Muscle of arm (tissue), 12 donors: Measurements from ENCODE around the gene PTPRCAP. TPM values are rescaled to one million over a fixed set of nuclear protein-coding genes. Genes with fewer than 3 reads are reported as not detected.
A peak's percentile ranks its signal among the peaks of the same experiment; 100 is the strongest.
"Not testable (repeated sequence)": the region's sequence is repeated elsewhere in the genome, so short reads cannot be mapped to it uniquely, and the experiment has no call there.

Source experiments
- DNase-seq: peaks from one replicate; pipeline ENCODE4 v3.0.0-alpha.2; 2013
- polyA plus RNA-seq, 12 donors: library from polyadenylated mRNA; unstranded; fragments of 120-200 nt; gene quantifications; one replicate each; pipeline ENCODE4 v1.2.1, GENCODE V29; 2013; ENCODE audit not compliant: insufficient read length in 12 of 12

PTPRCAP gene
- polyA plus RNA-seq, 12 donors: 0.50 to 7.2 (median 0.84) TPM; not detected in 2

DNA sequence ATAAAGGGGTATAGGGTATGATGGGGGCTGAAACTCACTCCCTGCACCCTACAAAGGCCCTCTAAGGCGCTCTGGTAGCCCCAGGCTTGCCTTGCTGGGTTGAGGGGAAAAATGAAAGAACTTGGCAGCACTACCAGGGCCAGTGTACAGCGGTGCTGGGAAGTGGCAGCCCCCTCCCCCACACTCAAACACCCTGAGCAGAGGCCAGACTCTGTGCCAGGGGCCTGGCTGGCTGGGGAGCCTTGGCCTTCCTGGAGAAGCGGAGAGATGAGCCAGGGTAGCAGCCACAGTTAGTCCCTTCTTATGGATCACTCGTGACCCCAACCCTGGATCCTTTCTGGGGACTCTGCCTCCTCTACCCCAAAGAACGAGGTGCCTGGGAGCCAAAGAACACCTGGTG lies 28.9 kb upstream of the PTPRCAP start:
- no peak for DNase-seq

DNA sequence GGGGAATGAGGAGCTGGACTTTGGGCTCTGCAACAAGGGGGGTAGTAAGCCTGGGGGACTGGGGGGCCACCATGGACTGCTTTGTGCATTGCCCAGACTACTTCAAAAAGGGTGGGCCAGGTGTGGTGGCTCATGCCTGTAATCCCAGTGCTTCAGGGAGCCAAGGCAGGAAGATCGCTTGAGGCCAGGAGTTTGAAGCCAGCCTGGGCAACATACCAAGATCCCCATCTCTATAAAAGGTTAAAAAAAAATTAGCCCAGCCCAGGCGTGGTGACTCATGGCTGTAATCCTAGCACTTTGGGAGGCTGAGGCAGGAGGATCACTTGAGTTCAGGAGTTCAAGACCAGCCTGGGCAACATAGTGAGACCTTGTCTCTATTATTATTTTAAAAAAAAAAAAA lies 28.0 kb upstream of the PTPRCAP start:
- not testable (repeated sequence) for DNase-seq

GRCh38 chr11:67465189-67465510 lies 27.7 kb upstream of the PTPRCAP start:
- no peak for DNase-seq

DNA sequence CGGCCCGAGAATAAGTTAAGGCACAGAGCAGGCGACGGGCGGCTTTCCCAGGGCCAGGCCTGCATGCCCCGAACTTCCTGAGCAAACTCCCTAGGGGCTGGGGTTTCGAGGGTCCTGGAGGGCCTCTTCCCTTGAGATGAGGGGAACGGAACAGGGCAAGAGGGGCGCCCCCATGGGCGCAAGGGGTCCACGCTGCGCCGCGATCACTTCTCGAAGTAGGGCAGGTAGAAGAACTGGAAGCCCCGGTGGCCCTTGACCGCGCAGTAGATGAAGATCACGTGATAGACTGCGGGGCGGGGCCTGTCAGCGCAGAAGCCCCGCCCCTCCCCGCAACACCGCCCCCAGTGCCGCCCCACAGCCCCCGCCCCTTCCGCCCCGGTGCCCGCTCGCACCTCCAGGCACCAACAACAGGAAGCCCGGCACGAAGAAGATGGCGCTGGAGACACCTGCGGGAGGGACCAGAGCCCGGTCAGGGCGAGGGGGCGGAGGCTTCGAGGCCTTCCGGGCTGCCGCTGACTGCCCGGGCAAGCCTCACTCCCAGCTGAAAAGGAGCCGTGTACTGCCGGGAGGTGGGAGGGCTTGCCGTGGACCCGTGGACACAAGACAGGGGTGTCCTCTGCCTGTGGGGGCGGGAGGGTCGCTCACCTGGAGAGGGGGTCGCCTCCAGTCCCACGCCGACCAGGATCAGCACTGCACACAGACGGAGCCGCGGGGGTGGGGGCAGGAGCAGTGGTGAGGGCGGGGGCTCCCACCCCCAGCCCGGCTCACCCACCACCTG lies 27.1 kb upstream of the PTPRCAP start:
- DNase-seq: peak; percentile 60

- DNase-seq: no peak
Measured at GRCh38 chr11:67463680-67464410, 26.4 kb upstream of the PTPRCAP start.

GRCh38 chr11:67463186-67463585 lies 25.7 kb upstream of the PTPRCAP start:
- no peak for DNase-seq

GRCh38 chr11:67458266-67458665 lies 20.8 kb upstream of the PTPRCAP start:
- no peak for DNase-seq

DNA sequence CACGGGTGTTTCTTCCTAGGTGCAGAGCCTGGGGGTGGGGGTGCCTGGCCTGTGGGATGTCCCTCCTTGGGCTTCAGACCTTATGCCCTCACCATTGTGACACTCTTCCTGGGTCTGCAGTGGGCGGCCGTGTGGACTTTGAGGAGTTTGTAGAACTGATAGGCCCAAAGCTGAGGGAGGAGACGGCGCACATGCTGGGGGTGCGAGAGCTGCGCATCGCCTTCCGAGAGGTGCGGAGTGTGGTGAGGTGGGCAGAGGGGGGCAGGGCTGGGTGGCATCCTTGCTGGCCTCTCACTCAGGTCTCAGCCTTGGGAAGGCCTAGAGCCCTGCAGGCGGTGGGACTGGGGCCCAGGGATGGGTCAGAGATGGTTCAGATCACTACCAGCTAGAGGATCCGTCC lies 20.0 kb upstream of the PTPRCAP start:
- no peak for DNase-seq

GRCh38 chr11:67456068-67456705 lies 18.7 kb upstream of the PTPRCAP start:
- DNase-seq: no peak

DNA sequence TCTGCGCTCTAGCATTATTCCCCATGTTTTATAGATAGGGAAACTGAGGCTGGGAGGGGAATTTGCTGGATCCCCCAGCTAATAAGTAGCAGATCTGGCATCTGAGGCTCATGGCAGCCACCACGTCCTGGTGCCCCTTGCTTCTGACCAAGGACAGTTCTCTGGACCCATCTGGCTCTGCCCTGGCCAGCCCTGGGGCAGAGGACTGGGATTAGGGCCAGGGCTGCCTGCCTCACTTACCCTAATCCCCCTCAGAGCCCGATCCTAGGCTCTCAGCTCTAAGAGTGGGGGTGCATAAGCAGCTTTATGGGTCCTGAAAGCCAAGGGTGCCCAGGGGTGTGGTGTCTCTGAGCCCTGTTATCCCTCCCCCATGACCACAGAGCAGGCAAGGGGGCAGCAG lies 17.6 kb upstream of the PTPRCAP start, which contains the start of gene CABP4:
Gene CABP4 (plus strand): TSS at position 301 of the 400 bp plus-strand sequence. CDS start 70 bp downstream, at position 371.
- DNase-seq: no peak

- no peak for DNase-seq
Measured at GRCh38 chr11:67453816-67454732, 16.6 kb upstream of the PTPRCAP start.

DNA sequence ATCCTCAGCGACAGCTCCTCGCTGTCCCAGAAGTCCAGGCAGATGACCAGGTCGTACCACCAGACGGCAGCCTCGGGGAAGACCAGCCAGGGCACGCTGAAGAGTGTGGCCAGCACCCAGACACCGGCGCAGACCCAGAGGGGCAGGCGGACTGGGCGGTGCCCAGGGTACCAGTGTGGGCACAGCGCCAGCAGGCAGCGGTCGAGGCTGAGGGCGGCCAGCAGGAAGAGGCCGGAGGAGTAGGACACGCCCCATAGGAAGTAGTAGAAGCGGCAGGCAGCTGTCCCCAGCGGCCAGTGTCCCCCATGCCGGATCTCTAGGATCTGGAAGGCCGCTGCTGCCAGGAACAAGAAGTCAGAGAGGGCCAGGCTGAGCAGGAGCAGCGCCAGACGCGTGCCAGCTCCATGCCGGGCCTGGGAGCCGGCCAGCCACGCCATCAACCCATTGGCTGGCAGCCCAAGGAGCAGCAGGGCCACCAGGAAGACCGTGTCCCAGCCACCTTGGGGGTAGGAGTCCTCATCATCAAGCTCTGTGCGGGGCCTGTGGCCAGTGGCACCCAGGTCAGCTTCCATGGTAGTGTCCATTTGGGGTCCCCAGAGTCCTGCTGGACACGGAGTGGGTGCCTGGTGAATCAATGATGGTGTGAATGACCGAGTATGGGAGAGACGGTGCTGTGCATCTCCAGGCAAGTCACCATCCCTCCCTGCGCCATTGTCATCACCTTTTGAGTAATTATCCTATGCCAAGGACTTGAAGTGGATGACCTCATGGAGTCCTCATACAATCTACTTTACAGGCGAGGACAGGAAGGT lies 14.9 kb upstream of the PTPRCAP start, which contains the start of gene GPR152:
Gene GPR152 (minus strand): TSS at position 589 of the 812 bp plus-strand sequence. CDS start 5 bp downstream, at position 584.
- no peak for DNase-seq

DNA sequence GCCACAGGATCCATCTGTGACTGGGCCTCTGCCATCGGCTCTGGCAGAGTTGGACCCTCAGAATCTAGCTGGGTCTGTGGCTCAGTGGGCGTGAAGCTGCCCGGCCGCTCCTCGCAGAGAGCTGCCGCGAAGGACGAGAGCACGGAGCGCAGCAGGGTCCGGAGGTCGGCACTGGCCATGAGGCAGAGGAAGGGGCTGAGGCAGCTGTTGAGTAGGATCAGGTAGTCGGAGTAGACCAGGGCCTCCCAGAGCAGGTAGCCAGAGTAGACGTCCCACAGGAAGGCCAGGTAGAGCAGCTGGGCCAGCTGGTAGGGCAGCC lies 14.1 kb upstream of the PTPRCAP start:
- no peak for DNase-seq

DNA sequence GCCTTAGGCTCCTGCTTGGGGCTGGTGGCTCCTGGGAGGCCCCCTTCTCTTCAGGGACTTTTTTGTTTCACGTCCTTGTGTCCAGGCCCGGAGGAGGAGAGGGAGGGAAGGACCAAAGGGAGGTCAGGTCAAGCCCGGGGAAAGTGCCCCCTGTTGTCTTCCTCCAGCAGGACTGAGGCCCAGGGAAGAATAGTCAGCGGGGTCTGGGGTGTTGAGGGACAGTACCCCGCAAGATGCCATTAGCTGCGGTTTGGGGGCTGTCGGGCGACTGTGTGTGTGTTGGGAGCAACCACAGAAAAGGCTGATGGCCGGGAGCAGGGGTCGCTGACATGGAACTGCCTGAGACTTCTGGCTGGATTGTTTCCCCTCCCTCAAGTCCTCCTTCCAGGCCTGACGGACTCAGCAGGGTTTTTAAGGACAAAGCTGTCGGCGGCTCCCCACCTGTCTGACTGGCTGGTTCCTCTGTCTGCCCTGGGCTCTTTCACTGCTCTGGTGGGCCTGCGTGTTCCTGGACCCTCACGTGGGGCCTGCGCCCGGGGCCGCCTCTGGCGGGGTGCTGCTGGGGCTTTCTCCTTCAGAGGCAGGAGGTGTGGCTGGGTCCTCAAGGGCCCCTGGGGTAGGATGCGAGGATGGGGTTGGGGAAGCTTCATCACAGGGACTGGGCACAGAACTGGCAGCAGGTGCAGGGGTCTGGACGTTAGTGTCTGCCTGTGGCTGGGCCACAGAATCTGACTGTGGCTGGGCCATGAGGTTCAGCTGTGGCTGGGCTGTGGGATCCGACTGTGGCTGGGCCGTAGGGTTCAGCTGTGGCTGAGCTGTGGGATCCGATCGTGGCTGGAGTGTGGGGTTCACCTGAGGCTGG lies 13.5 kb upstream of the PTPRCAP start:
- no peak for DNase-seq

- DNase-seq: no peak
Measured at GRCh38 chr11:67449116-67449844, 11.8 kb upstream of the PTPRCAP start.

- DNase-seq: no peak
Measured at GRCh38 chr11:67448220-67448609, 10.7 kb upstream of the PTPRCAP start.

GRCh38 chr11:67445515-67445914 lies 8.0 kb upstream of the PTPRCAP start:
- DNase-seq: no peak

DNA sequence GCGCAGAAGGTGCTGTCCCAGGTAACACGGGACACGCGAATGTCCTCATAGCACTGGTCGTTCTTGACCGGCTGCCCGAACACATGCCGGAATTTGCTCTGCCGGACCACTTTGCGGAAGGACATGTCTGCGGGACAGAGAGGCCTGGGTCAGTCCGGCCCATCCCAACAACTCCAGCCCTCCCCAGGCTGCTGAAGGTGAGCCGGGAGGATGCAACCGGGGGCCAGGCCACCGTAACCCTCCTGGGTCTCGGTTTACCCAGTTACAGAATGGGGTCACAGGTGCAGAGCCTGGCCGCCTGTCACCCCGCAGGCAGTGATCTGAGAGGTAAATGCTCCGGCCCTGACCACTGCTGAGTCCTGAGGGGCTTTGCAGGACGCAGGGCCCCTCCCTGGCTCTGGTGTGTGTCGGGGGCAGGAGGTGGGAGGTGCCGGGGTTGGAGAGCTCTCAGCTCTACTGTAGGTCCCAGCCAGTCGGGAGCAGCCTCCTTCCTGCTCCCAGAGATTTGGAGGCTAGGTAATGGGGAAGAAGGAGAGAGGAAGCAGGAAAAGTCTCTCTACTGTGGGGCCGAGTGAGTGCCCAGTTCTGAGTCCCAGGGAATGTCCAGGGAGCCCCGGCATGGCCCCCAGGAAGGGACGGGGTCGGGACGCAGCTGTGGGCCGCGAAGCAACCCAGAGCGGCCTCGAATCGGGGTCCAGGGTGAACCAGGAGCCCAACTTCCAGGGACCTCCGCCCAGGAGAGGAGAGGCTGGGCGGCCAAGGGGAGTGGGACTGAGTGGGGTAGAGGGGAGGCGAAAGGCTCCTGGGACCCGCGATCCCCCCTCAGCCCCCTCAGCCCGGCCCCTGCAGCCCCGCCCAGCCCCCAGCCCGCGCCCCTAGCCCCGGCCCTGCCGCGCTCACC lies 5.3 kb upstream of the PTPRCAP start:
- DNase-seq: no peak
